ENCODE data around the gene POLR2J2.
"Not testable (repeated sequence)": the region's sequence is repeated elsewhere in the genome, so short reads cannot be mapped to it uniquely, and the experiment has no call there.

- TF ChIP-seq, protein P1, sequence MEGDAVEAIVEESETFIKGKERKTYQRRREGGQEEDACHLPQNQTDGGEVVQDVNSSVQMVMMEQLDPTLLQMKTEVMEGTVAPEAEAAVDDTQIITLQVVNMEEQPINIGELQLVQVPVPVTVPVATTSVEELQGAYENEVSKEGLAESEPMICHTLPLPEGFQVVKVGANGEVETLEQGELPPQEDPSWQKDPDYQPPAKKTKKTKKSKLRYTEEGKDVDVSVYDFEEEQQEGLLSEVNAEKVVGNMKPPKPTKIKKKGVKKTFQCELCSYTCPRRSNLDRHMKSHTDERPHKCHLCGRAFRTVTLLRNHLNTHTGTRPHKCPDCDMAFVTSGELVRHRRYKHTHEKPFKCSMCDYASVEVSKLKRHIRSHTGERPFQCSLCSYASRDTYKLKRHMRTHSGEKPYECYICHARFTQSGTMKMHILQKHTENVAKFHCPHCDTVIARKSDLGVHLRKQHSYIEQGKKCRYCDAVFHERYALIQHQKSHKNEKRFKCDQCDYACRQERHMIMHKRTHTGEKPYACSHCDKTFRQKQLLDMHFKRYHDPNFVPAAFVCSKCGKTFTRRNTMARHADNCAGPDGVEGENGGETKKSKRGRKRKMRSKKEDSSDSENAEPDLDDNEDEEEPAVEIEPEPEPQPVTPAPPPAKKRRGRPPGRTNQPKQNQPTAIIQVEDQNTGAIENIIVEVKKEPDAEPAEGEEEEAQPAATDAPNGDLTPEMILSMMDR (IDR thresholded peaks at IDR 0.05 in 8 of 11, conservative IDR thresholded peaks at IDR 0.05 in 3 of 11), result not testable (repeated sequence)
- TF ChIP-seq POLR2A (IDR thresholded peaks at IDR 0.05), result not testable (repeated sequence)
These were observed 41.7 kb upstream of the POLR2J2 start for GRCh38 chr7:102713011-102713690.
